Trophoblast cell (in vitro differentiated cells and primary cell): ENCODE measurements around the gene CAPN10. TPM values are rescaled to one million over a fixed set of nuclear protein-coding genes. Genes with fewer than 3 reads are reported as not detected.
"Not testable (repeated sequence)": the region's sequence is repeated elsewhere in the genome, so short reads cannot be mapped to it uniquely, and the experiment has no call there.

Experiments
- DNase-seq, 2 donors: peaks; one replicate each; pipeline ENCODE4 v3.0.0-alpha.2; 2016
- H2AFZ ChIP-seq: 2 replicates; pipeline ENCODE4 v1.6.1; 2013; ENCODE audit warnings: low read length, moderate library complexity, mild to moderate bottlenecking; ENCODE audit not compliant: insufficient read depth, poor library complexity
- H2AK5ac ChIP-seq: 2 replicates; pipeline ENCODE4 v1.6.1; 2013; ENCODE audit warnings: mild to moderate bottlenecking, low read length
- H2BK120ac ChIP-seq: 2 replicates; pipeline ENCODE4 v1.6.1; 2013; ENCODE audit warnings: low read length, mild to moderate bottlenecking, moderate library complexity; ENCODE audit not compliant: insufficient read depth, poor library complexity
- H2BK12ac ChIP-seq: 2 replicates; pipeline ENCODE4 v1.6.1; 2013; ENCODE audit warnings: mild to moderate bottlenecking, low read length, moderate library complexity
- H2BK5ac ChIP-seq: 2 replicates; pipeline ENCODE4 v1.6.1; 2013; ENCODE audit warnings: low read length, low read depth, moderate library complexity, mild to moderate bottlenecking; ENCODE audit not compliant: poor library complexity
- H3K14ac ChIP-seq: 2 replicates; pipeline ENCODE4 v1.6.1; 2013; ENCODE audit warnings: mild to moderate bottlenecking, low read length
- H3K18ac ChIP-seq: 2 replicates; pipeline ENCODE4 v1.6.1; 2013; ENCODE audit warnings: mild to moderate bottlenecking, low read length
- H3K23ac ChIP-seq: 2 replicates; pipeline ENCODE4 v1.6.1; 2013; ENCODE audit warnings: low read length
- H3K27ac ChIP-seq: 2 replicates; pipeline ENCODE4 v1.5.1; 2013; ENCODE audit warnings: low read depth, mild to moderate bottlenecking, inconsistent platforms, low read length, moderate library complexity
- H3K27me3 ChIP-seq: 2 replicates; pipeline ENCODE4 v1.6.1; 2013; ENCODE audit warnings: inconsistent platforms, mild to moderate bottlenecking, low read length, moderate library complexity; ENCODE audit not compliant: insufficient read depth
- H3K36me3 ChIP-seq, 2 experiments: 1 replicate in 1 of 2; 2 replicates in 1 of 2; pipeline ENCODE4 v1.6.1; 2013; ENCODE audit warnings: low read length in 2 of 2, mild to moderate bottlenecking in 2 of 2, moderate library complexity in 1 of 2; ENCODE audit not compliant: insufficient read depth in 2 of 2, control insufficient read depth in 1 of 2
- H3K4ac ChIP-seq: 2 replicates; pipeline ENCODE4 v1.6.1; 2013; ENCODE audit warnings: low read depth, mild to moderate bottlenecking, low read length, moderate library complexity
- H3K4me1 ChIP-seq, 2 experiments: 1 replicate in 1 of 2; 2 replicates in 1 of 2; pipeline ENCODE4 v1.6.1; 2013; ENCODE audit warnings: low read length in 2 of 2, mild to moderate bottlenecking in 2 of 2, moderate library complexity in 1 of 2; ENCODE audit not compliant: insufficient read depth in 2 of 2, control insufficient read depth in 1 of 2
- H3K4me2 ChIP-seq: 2 replicates; pipeline ENCODE4 v1.6.1; 2013; ENCODE audit warnings: inconsistent platforms, mild to moderate bottlenecking, low read length, moderate library complexity
- H3K4me3 ChIP-seq: 2 replicates; pipeline ENCODE4 v1.5.1; 2013; ENCODE audit warnings: mild to moderate bottlenecking, low read depth, low read length, inconsistent platforms
- H3K79me1 ChIP-seq: one replicate; pipeline ENCODE4 v1.6.1; 2013; ENCODE audit warnings: low read length
- H3K79me2 ChIP-seq: 2 replicates; pipeline ENCODE4 v1.6.1; 2013; ENCODE audit warnings: low read length, mild to moderate bottlenecking; ENCODE audit not compliant: control insufficient read depth, insufficient read depth, poor library complexity
- H3K9ac ChIP-seq: 2 replicates; pipeline ENCODE4 v1.6.1; 2013; ENCODE audit warnings: mild to moderate bottlenecking, low read length
- H3K9me3 ChIP-seq: 2 replicates; pipeline ENCODE4 v1.6.1; 2013; ENCODE audit warnings: low read depth, mild to moderate bottlenecking, control low read depth, inconsistent platforms, low read length; ENCODE audit not compliant: insufficient read depth
- H4K12ac ChIP-seq: 2 replicates; pipeline ENCODE4 v1.6.1; 2013; ENCODE audit warnings: low read depth, mild to moderate bottlenecking, low read length, moderate library complexity
- H4K8ac ChIP-seq: 2 replicates; pipeline ENCODE4 v1.6.1; 2013; ENCODE audit warnings: low read depth, mild to moderate bottlenecking, low read length, moderate library complexity
- H4K91ac ChIP-seq: one replicate; pipeline ENCODE4 v1.6.1; 2013; ENCODE audit warnings: low read depth, mild to moderate bottlenecking, low read length, moderate library complexity
- WGBS: extraction: QIAGEN DNeasy Blood & Tissue Kit; methylation state at CpG from one replicate; pipeline ENCODE4 v1.1.7; 2013; ENCODE audit warnings: missing lambda C conversion rate; ENCODE audit not compliant: insufficient read length, insufficient coverage; ENCODE audit errors: extremely low coverage; 5-methylcytosine and 5-hydroxymethylcytosine counted together
- polyA plus RNA-seq: library from polyadenylated mRNA; stranded (reverse); fragments of 200-250 nt; gene quantifications from 2 replicates; pipeline ENCODE4 v1.2.3, GENCODE V29; 2013

CAPN10 gene
- 13.6 and 13.9 TPM in 2 replicates for polyA plus RNA-seq

GRCh38 chr2:240586198-240586918, at the start of gene CAPN10:
TSS of gene CAPN10 (plus strand) at chr2:240586734. CDS start at chr2:240586912, 178 bp downstream.
- H3K79me2 ChIP-seq, result peaks cover 15% of the 10 kb centered on the region
- peak within 1 kb of the TSS; percentile 97 for H4K12ac ChIP-seq
- peak within 1 kb of the TSS; percentile 83 for H4K91ac ChIP-seq
- no peak within 1 kb of the TSS for H3K23ac ChIP-seq
- peak within 1 kb of the TSS; percentile 99 for H2AFZ ChIP-seq
- H3K79me1 ChIP-seq, result peaks cover 7% of the 10 kb centered on the region
- no peak within 1 kb of the TSS for H2BK12ac ChIP-seq
- peak within 1 kb of the TSS; percentile 93 for H3K4me3 ChIP-seq
- peak within 1 kb of the TSS; percentile 92 for H2BK120ac ChIP-seq
- H3K14ac ChIP-seq, result peak within 1 kb of the TSS; percentile 94
- peak within 1 kb of the TSS; percentile 84 for H3K4ac ChIP-seq
- peak within 1 kb of the TSS; percentile 98 for H4K8ac ChIP-seq
- H3K4me2 ChIP-seq, result peak within 1 kb of the TSS; percentile 90
- no CpG with 5 or more reads among the region's 88 CpGs for WGBS
- peak within 1 kb of the TSS; percentile 89 for H3K18ac ChIP-seq
- H2BK5ac ChIP-seq, result peak within 1 kb of the TSS; percentile 96
- peaks cover 22 to 23% of the 10 kb centered on the region in 2 experiments for H3K36me3 ChIP-seq
- peak; percentile 98 for DNase-seq
- H3K9ac ChIP-seq, result peak within 1 kb of the TSS; percentile 92
- peak within 1 kb of the TSS; percentile 75 for H3K27ac ChIP-seq
- peaks cover 1% of the 10 kb centered on the region for H3K9me3 ChIP-seq
- H2AK5ac ChIP-seq, result peak within 1 kb of the TSS; percentile 70
- H3K4me1 ChIP-seq, result peaks cover 18 to 27% of the 10 kb centered on the region in 2 experiments
- no peaks in the 10 kb centered on the region for H3K27me3 ChIP-seq

GRCh38 chr2:240538031-240538780, 48.3 kb upstream of the CAPN10 start:
- H3K23ac ChIP-seq, result no peak overlapping the region
- no peak overlapping the region for H4K91ac ChIP-seq
- no peaks in the 10 kb centered on the region for H3K79me1 ChIP-seq
- no peak overlapping the region for H2AFZ ChIP-seq
- no peak overlapping the region for H3K4ac ChIP-seq
- no peaks in the 10 kb centered on the region for H3K4me1 ChIP-seq
- H3K4me2 ChIP-seq, result no peak overlapping the region
- H2AK5ac ChIP-seq, result no peak overlapping the region
- H2BK5ac ChIP-seq, result no peak overlapping the region
- H3K9ac ChIP-seq, result no peak overlapping the region
- H3K27me3 ChIP-seq, result no peaks in the 10 kb centered on the region
- no CpG with 5 or more reads among the region's 43 CpGs for WGBS
- peaks cover 3 to 9% of the 10 kb centered on the region in 2 experiments for H3K36me3 ChIP-seq
- peaks cover 12% of the 10 kb centered on the region for H3K9me3 ChIP-seq
- H3K79me2 ChIP-seq, result no peaks in the 10 kb centered on the region
- H3K14ac ChIP-seq, result no peak overlapping the region
- H2BK12ac ChIP-seq, result no peak overlapping the region
- no peak overlapping the region for H3K18ac ChIP-seq
- no peak overlapping the region for H4K12ac ChIP-seq
- H4K8ac ChIP-seq, result no peak overlapping the region
- no peak for DNase-seq
- H3K27ac ChIP-seq, result no peak overlapping the region
- H3K4me3 ChIP-seq, result no peak overlapping the region
- H2BK120ac ChIP-seq, result no peak overlapping the region

- not testable (repeated sequence) for H3K4me1 ChIP-seq
Measured at GRCh38 chr2:240539101-240539500, 47.4 kb upstream of the CAPN10 start.

GRCh38 chr2:240539906-240540305, 46.6 kb upstream of the CAPN10 start:
- Histone ChIP-seq H3K4me2 (no peak overlapping the region), H3K27ac (no peak overlapping the region), H3K36me3 (peaks cover 3 to 7% of the 10 kb centered on the region in 2 experiments), H2BK120ac (no peak overlapping the region), H3K4ac (no peak overlapping the region), H4K12ac (no peak overlapping the region), H3K9me3 (peaks cover 11% of the 10 kb centered on the region), H2AFZ (no peak overlapping the region), H3K4me1 (no peaks in the 10 kb centered on the region), H4K8ac (no peak overlapping the region), H3K79me1 (no peaks in the 10 kb centered on the region), H3K27me3 (no peaks in the 10 kb centered on the region), H2BK5ac (no peak overlapping the region), H2BK12ac (no peak overlapping the region), H3K9ac (no peak overlapping the region), H3K18ac (no peak overlapping the region), H2AK5ac (no peak overlapping the region), H3K23ac (no peak overlapping the region), H3K79me2 (no peaks in the 10 kb centered on the region), H3K4me3 (no peak overlapping the region), H4K91ac (no peak overlapping the region), H3K14ac (no peak overlapping the region)
- DNase-seq, result no peak

More at GRCh38 chr2:240539101-240539500, 47.4 kb upstream of the CAPN10 start:
- not testable (repeated sequence) for DNase-seq, H3K23ac ChIP-seq, H3K79me1 ChIP-seq, H3K4ac ChIP-seq, H2AK5ac ChIP-seq, H4K91ac ChIP-seq, H3K27me3 ChIP-seq, H3K27ac ChIP-seq, H3K14ac ChIP-seq, H3K4me3 ChIP-seq, H2BK5ac ChIP-seq, H3K79me2 ChIP-seq, H2AFZ ChIP-seq, H2BK12ac ChIP-seq, H3K18ac ChIP-seq, H4K12ac ChIP-seq, H3K36me3 ChIP-seq, H2BK120ac ChIP-seq, H4K8ac ChIP-seq, H3K4me2 ChIP-seq, H3K9ac ChIP-seq
- WGBS, result no CpG with 5 or more reads among the region's 17 CpGs
- peaks cover 11% of the 10 kb centered on the region for H3K9me3 ChIP-seq
